T-helper 2 cell treated with Interferon-gamma antibody and Interleukin-4, amounts not matched to agents 100 ng/mL and 5 ng/mL, for 36 hours (primary cell): ENCODE measurements around the gene SCN4B. TPM values are rescaled to one million over a fixed set of nuclear protein-coding genes. Genes with fewer than 3 reads are reported as not detected.

Experiments
- intact Hi-C: fragments of 100-400 bp; cut with micrococcal nuclease; formaldehyde crosslinking; loops from one replicate; pipeline ENCODE4 v1.15.1; 2023
- total RNA-seq: library from RNA; stranded (reverse); gene quantifications from 2 replicates; pipeline ENCODE4 v1.2.3, GENCODE V29; 2022

Gene SCN4B
- total RNA-seq, 1 donor from 2014 or later = 0.11 TPM

GRCh38 chr11:118175031-118175992, 22.7 kb upstream of the SCN4B start:
- intact Hi-C loops = loop anchor here (10.0 kb wide), 1 partner anchor 371 kb away; no protein-coding TSS in a partner anchor

- intact Hi-C loops = loop anchor here (10.0 kb wide), 1 partner anchor 369 kb away; no protein-coding TSS in a partner anchor
These were observed 21.5 kb upstream of the SCN4B start for GRCh38 chr11:118174006-118174567.

- intact Hi-C loops = loop anchor here (10.0 kb wide), 1 partner anchor 368 kb away; no protein-coding TSS in a partner anchor
These were observed 19.7 kb upstream of the SCN4B start for GRCh38 chr11:118172356-118172755.

GRCh38 chr11:118171269-118172062, 18.8 kb upstream of the SCN4B start:
- intact Hi-C loops = loop anchor here (1.0 to 10.0 kb wide), 2 partner anchors 26 to 367 kb away; no protein-coding TSS in a partner anchor

GRCh38 chr11:118170882-118171268, 18.3 kb upstream of the SCN4B start:
- intact Hi-C loops = loop anchor here (1.0 to 10.0 kb wide), 2 partner anchors 26 to 366 kb away; no protein-coding TSS in a partner anchor

DNA sequence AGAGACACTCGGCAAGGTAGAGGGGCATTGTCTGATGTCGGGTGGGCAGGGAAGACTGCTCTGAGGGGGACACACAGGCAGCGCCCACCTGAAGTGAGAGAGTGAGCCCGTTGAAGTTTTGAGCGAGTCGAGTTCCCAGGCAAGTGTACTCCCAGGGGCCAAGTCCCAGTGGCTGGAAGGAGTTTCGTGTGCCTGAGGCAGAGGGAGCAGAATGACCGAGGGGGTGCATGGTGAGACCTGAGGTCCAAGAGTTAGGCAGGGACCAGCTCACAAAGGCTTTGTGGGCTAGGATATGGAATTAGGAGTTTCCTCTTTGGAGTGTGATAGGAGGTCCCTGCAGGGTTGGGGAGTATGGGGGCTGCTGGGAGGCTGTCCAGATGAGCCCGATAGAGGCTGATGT, 17.6 kb upstream of the SCN4B start:
- intact Hi-C loops = loop anchor here (10.0 kb wide), 1 partner anchor 365 kb away; no protein-coding TSS in a partner anchor

GRCh38 chr11:118169300-118170140, 16.9 kb upstream of the SCN4B start:
- intact Hi-C loops = loop anchor here (10.0 kb wide), 1 partner anchor 365 kb away; no protein-coding TSS in a partner anchor

DNA sequence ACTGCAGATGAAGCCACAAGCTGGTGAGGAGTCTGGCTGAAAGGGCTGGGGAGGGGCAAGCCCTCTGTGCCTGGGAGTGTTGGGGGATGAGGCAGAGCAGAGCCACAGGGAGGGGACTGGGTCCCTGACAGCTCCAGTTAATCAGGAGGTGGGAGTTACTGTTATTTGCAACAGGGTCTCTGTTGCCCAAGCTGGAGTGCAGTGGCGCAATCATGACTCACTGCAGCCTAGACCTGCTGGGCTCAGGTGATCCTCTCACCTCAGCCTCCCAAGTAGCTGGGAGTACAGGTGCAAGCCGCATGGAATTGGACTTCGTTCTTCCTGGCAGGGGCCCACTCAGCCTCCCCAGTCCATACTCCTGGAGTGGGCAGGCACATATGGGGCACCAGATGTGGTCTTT, 16.1 kb upstream of the SCN4B start:
- intact Hi-C loops = no loop called here

DNA sequence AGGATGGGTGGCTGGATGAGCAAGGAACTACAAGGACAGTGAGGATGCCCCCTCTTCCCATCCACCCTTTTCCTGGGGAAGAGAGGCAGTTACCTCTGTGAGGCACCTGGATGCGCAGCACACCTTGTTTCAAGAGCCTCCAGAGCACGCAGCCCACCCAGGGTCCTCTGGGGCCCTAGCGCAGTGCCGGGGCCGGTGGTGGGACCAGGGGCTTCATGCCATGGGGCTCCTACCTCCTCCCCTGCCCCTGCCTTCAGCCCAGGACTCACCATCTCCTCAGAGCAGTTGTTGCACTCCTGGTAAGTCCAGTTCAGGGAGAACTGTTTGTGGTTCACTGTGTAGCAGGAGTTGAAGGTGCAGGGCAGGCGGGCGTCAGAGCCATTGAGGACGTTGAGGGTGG, 15.7 kb upstream of the SCN4B start:
- intact Hi-C loops = no loop called here

- intact Hi-C loops = no loop called here
These were observed 15.3 kb upstream of the SCN4B start for GRCh38 chr11:118167906-118168305.

- intact Hi-C loops = no loop called here
These were observed 14.6 kb upstream of the SCN4B start for GRCh38 chr11:118167253-118167652.

GRCh38 chr11:118166641-118167040, 14.0 kb upstream of the SCN4B start:
- intact Hi-C loops = no loop called here

- intact Hi-C loops = no loop called here
These were observed 12.3 kb upstream of the SCN4B start for GRCh38 chr11:118164885-118165284.

DNA sequence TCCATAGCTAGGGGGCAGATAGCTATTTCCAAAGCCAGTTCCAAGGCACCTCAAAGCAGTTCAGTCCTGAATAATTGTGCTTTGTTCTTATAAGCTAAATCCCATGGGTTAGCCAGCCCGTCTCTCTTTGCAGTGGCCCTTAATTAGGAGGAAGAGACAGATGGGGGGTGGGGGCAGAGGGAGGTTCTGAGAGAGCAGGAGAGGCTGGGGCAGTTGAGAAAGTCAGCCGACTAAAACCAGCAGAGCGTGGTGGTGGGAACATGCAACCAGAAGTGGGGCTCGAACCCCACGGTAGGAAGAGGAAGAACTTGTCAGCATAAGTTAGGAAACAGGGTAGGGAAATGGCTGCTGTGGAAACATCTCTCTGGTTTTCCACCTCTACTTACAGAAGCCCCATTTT, 10.9 kb upstream of the SCN4B start:
- intact Hi-C loops = no loop called here

GRCh38 chr11:118162846-118163245, 10.2 kb upstream of the SCN4B start:
- intact Hi-C loops = no loop called here

- intact Hi-C loops = no loop called here
These were observed 9.2 kb upstream of the SCN4B start for GRCh38 chr11:118161786-118162185.

GRCh38 chr11:118157186-118157895, 4.7 kb upstream of the SCN4B start:
- intact Hi-C loops = no loop called here

- intact Hi-C loops = no loop called here
These were observed 4.0 kb upstream of the SCN4B start for GRCh38 chr11:118156531-118157185.
